Measurements from ENCODE around the gene KCNIP1. TPM values are rescaled to one million over a fixed set of nuclear protein-coding genes. Genes with fewer than 3 reads are reported as not detected.

KCNIP1 gene
- total RNA-seq, 1 experiment from 2014 or later: not detected

DNA sequence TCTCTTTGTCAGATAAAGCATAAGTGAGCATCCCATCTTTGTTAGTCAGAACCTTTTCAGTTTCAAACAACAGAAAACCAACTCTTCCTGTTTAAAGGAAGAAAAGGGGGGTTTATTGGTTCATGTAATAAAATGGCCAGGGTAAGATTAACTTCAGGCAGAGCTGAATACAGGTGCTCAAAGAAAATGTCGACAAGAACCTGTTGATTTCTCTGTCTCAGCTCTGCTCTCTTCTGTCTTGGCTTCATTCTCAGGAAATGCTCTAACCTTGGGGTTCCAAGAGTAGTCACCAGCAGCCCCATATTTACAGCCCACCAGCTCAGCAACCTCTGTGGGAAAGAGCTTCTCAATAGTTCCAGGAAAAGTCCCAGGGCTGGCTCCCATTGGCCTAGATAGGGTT, 25.2 kb downstream of the KCNIP1 start:
- DNase-seq (no peak), ATAC-seq (no peak)
- Histone ChIP-seq H3K36me3 (ENCODE audit: low read depth, low read length) (no peaks in the 10 kb centered on the region), H3K27ac (ENCODE audit: low read length) (no peak overlapping the region), H3K9me2 (replicated peaks; ENCODE audit: low read length) (no peaks in the 10 kb centered on the region), H3K4me1 (ENCODE audit: insufficient read depth, low read length) (no peaks in the 10 kb centered on the region), H3K4me3 (ENCODE audit: low read length) (no peak overlapping the region), H2AFZ (ENCODE audit: low read length) (no peak overlapping the region), H3K4me2 (ENCODE audit: low read length) (no peak overlapping the region), H3F3A (ENCODE audit: low read length, unreplicated experiment) (no peaks in the 10 kb centered on the region), H4K20me1 (ENCODE audit: low read length) (no peaks in the 10 kb centered on the region), H3K9ac (ENCODE audit: low read length) (no peak overlapping the region), H3K9me3 (ENCODE audit: low read length) (no peaks in the 10 kb centered on the region), H3K79me2 (ENCODE audit: low read length) (no peaks in the 10 kb centered on the region), H3K27me3 (ENCODE audit: low read length) (no peaks in the 10 kb centered on the region)
- intact Hi-C loops (cut with micrococcal nuclease): no loop called here
- BruUV-seq (replicated peaks): no TSS peak
- TF ChIP-seq, protein P1, sequence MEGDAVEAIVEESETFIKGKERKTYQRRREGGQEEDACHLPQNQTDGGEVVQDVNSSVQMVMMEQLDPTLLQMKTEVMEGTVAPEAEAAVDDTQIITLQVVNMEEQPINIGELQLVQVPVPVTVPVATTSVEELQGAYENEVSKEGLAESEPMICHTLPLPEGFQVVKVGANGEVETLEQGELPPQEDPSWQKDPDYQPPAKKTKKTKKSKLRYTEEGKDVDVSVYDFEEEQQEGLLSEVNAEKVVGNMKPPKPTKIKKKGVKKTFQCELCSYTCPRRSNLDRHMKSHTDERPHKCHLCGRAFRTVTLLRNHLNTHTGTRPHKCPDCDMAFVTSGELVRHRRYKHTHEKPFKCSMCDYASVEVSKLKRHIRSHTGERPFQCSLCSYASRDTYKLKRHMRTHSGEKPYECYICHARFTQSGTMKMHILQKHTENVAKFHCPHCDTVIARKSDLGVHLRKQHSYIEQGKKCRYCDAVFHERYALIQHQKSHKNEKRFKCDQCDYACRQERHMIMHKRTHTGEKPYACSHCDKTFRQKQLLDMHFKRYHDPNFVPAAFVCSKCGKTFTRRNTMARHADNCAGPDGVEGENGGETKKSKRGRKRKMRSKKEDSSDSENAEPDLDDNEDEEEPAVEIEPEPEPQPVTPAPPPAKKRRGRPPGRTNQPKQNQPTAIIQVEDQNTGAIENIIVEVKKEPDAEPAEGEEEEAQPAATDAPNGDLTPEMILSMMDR (conservative IDR thresholded peaks at IDR 0.05; ENCODE audit: low read depth, low read length): no peak
- TF ChIP-seq EZH2 (IDR thresholded peaks at IDR 0.05; ENCODE audit: low read length, unreplicated experiment): no peak
- TF ChIP-seq EZH2phosphoT487 (IDR thresholded peaks at IDR 0.05; ENCODE audit: borderline replicate concordance, low read length): no peak
- ChIA-PET POLR2A (ENCODE audit: unreplicated experiment) (no interaction called here), CTCF (no interaction called here)

DNA sequence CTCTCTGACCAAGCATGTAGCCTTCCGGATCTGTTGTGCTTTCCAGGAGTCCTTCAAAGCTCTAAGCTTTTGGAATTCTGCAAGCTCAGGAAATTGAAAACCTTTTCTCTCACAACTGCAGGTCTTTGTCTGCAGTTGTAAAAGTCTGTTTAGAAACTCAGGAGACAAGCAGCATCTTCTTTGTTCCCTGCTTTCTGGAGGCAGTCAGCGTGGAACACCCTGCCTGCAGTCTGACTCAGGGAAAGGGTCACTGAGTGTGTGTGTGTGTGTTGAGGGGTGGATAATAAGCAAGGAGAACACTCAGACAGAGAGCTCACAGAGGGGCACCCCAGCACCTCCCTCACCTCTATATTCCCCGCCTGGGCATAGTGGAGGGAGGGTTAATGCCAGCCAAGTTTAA, 29.1 kb downstream of the KCNIP1 start:
- Histone ChIP-seq H3K9ac (ENCODE audit: low read length) (no peak overlapping the region), H3K9me2 (replicated peaks; ENCODE audit: low read length) (no peaks in the 10 kb centered on the region), H3K79me2 (ENCODE audit: low read length) (no peaks in the 10 kb centered on the region), H3K36me3 (ENCODE audit: low read depth, low read length) (no peaks in the 10 kb centered on the region), H3K27ac (ENCODE audit: low read length) (no peak overlapping the region), H3K27me3 (ENCODE audit: low read length) (no peaks in the 10 kb centered on the region), H2AFZ (ENCODE audit: low read length) (no peak overlapping the region), H3K9me3 (ENCODE audit: low read length) (no peaks in the 10 kb centered on the region), H3K4me1 (ENCODE audit: insufficient read depth, low read length) (no peaks in the 10 kb centered on the region), H3F3A (ENCODE audit: low read length, unreplicated experiment) (no peaks in the 10 kb centered on the region), H3K4me2 (ENCODE audit: low read length) (no peak overlapping the region), H4K20me1 (ENCODE audit: low read length) (no peaks in the 10 kb centered on the region), H3K4me3 (ENCODE audit: low read length) (no peak overlapping the region)
- no peak for DNase-seq
- BruUV-seq (replicated peaks): no TSS peak
- TF ChIP-seq, protein P1 (conservative IDR thresholded peaks at IDR 0.05; ENCODE audit: low read depth, low read length): no peak
- TF ChIP-seq EZH2 (IDR thresholded peaks at IDR 0.05; ENCODE audit: low read length, unreplicated experiment) (no peak), EZH2phosphoT487 (IDR thresholded peaks at IDR 0.05; ENCODE audit: borderline replicate concordance, low read length) (no peak)
- intact Hi-C loops (cut with micrococcal nuclease): no loop called here
- ATAC-seq: no peak
- POLR2A ChIA-PET (ENCODE audit: unreplicated experiment): no interaction called here
- CTCF ChIA-PET: no interaction called here

DNA sequence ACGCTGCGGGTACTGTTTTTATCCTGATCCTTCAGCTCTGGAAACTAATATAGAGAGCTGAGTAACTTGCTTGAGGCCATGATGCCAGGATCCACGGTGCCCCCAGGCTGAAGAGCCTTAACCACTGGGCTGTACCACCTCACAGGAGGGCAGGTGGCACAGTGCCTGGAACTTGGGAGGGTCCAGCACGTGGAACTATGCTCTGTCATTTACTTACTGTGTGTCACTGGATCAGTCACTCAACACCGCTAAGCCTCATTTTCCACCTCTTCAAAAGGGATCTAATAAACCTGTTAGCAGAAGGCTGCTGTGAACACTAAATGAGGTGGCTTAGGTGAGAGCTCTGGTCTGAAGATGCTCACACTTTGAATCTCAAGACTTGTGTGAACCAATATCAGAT, 29.6 kb downstream of the KCNIP1 start:
- no peak for DNase-seq
- Histone ChIP-seq H3K4me1 (ENCODE audit: insufficient read depth, low read length) (no peaks in the 10 kb centered on the region), H4K20me1 (ENCODE audit: low read length) (no peaks in the 10 kb centered on the region), H3K27ac (ENCODE audit: low read length) (no peak overlapping the region), H3K79me2 (ENCODE audit: low read length) (no peaks in the 10 kb centered on the region), H3F3A (ENCODE audit: low read length, unreplicated experiment) (no peaks in the 10 kb centered on the region), H2AFZ (ENCODE audit: low read length) (no peak overlapping the region), H3K36me3 (ENCODE audit: low read depth, low read length) (no peaks in the 10 kb centered on the region), H3K27me3 (ENCODE audit: low read length) (no peaks in the 10 kb centered on the region), H3K9me3 (ENCODE audit: low read length) (no peaks in the 10 kb centered on the region), H3K9me2 (replicated peaks; ENCODE audit: low read length) (no peaks in the 10 kb centered on the region), H3K4me2 (ENCODE audit: low read length) (no peak overlapping the region; the same call in 1 of the 2 replicates), H3K9ac (ENCODE audit: low read length) (no peak overlapping the region), H3K4me3 (ENCODE audit: low read length) (no peak overlapping the region)
- ATAC-seq: no peak
- ChIA-PET POLR2A (ENCODE audit: unreplicated experiment) (no interaction called here), CTCF (no interaction called here)
- TF ChIP-seq, protein P1 (conservative IDR thresholded peaks at IDR 0.05; ENCODE audit: low read depth, low read length): no peak
- TF ChIP-seq EZH2 (IDR thresholded peaks at IDR 0.05; ENCODE audit: low read length, unreplicated experiment) (no peak), EZH2phosphoT487 (IDR thresholded peaks at IDR 0.05; ENCODE audit: borderline replicate concordance, low read length) (no peak)
- BruUV-seq (replicated peaks): no TSS peak
- intact Hi-C loops (cut with micrococcal nuclease): no loop called here

Measured in PC-3 (cell line).